GM21529 (cell line): Measurements from ENCODE around the gene ZFYVE16.
"Not testable (repeated sequence)": the region's sequence is repeated elsewhere in the genome, so short reads cannot be mapped to it uniquely, and the experiment has no call there.

Experiments used
- ATAC-seq: cut with Tn5 transposase; IDR thresholded peaks from one replicate; pipeline ENCODE4 v1.9.1; 2021; ENCODE audit not compliant: unreplicated experiment

ZFYVE16 gene

GRCh38 chr5:80487444-80487828, 79.6 kb downstream of the ZFYVE16 start:
- no peak for ATAC-seq

DNA sequence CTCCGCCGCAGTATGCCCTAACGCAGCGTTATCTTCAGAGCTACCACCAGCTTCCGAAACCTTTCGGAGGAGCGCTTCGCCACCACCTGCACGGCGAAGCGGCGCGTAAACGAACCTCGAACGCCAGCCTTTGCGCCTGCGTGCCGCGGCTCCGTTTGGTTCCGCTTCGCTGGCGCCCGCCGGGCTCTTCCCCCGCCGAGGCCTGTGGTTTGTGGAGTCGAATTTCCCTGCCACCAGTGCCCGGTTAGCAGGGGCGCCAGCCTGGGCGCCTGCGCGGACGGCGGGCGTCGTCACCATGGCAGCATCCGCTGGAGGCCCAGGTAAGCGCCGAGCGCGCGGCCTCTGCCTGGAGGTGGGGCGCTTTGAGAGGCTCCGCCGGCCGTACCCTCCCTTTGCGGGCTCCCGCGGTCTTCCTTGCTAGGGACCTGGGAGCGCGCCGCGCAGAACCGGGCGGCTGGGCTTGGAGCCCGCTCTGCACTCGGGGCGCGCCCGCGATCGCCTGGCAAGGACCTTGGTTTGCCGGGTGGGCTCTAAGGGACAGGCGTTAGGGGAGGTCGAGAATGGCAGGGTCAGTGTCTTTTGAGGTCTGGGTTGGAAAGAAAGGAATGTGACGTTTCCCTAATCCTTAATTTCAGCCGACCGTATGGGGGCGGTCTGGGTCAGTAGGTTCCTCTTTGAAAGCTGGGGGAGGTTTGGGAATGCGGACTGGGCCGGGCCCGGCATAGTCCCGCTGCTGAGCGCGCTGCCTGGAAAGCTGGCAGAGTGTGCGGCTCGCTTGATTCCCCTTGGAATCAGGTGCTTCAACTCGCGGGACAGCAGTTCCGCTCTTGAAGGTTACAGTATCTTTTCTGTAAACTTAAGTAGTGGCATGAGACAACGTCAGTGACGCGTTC, 80.2 kb downstream of the ZFYVE16 start, which contains the start of gene FAM151B:
TSS of gene FAM151B (plus strand) at position 272 of the 893 bp plus-strand sequence. CDS start at position 296, 24 bp downstream.
- peak; percentile 87 for ATAC-seq

DNA sequence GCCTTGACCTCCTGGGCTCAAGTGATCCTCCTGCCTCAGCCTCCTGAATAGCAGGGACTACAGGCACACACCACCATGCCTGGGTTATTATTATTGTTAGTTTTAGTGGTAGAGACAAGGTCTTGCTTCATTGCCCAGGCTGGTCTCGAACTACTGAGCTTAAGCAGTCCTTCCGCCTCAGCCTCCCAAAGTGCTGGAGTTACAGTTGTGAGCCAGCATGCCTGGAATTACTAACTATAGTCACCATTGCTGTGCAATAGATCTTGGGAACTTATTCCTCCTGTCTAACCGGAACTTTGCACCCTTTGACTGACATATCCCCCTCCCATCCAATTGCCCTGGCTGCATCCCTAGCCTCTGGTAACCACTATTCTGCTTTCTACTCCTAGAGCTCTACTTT, 83.4 kb downstream of the ZFYVE16 start:
- no peak for ATAC-seq

DNA sequence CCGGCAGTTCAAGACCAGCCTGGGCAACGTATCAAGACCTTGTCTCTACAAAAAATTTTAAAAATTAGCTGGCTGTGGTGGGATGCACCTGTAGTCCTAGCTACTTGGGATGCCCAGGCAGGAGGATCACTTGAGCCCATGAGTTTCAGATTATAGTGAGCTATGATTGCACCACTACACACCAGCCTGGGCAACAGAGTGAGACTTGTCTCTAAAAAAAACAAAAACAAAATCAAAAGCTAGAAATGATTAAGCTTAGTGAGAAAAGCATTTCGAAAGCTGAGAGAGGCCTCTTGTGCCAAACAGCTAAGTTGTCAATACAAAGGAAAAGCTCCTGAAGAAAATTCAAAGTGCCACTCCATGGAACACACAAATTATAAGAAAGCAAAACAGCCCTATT, 84.9 kb downstream of the ZFYVE16 start:
- no peak for ATAC-seq

GRCh38 chr5:80493443-80493842, 85.6 kb downstream of the ZFYVE16 start:
- ATAC-seq: not testable (repeated sequence)

DNA sequence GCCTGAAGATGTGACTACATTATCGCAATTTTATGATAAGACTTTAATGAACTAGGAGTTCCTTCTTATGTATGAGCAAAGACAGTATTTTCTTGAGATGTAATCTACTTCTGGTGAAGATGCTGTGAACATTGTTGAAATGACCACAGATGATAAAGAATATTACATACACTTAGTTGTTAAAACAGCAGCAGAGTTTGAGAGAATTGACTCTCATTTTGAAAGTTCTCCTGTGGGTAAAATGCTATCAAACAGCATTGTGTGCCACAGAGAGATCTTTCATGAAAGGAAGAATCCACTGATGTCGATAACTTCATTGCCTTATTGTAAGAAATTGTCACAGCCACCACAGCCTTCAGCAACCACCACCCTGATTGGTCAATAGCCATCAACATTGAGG, 88.0 kb downstream of the ZFYVE16 start:
- ATAC-seq: no peak

DNA sequence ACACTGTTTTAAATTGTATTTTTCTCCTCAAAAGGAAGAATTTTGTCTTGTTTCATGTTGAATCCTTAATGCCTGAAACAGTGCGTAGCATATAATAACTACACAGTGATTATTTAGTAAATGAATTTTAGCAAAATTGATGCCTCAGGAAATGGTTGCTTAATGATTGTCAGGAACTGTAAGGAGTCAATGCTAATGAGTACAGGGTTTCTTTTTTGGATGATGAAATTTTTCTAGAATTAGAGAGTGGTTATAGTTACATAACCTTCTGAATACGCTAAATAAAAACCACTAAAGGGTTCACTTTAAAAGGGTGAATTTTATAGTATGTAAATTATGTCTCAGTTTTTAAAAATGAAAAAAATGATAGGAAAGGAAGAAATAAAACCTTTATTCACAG, 94.9 kb downstream of the ZFYVE16 start:
- ATAC-seq: no peak

DNA sequence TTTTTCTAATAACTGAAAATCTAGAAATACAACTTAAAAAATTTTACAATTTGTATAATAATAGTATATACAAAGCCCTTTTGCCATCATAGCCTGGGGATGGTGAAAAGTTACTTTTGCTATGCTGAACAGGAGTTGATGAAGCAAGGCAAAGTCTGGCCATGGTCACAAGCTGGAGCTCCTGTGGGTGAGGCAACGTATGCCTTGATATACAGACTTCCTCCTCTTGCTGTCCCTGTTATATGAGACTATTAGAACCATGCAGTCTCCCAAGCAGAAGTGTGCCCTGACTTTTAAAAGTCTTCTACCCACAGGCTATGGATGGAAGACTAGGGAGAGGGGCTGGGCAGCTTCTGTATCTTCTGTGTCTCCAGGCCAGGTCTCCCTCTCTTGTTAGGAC, 95.8 kb downstream of the ZFYVE16 start:
- no peak for ATAC-seq

GRCh38 chr5:80504833-80505232, 97.0 kb downstream of the ZFYVE16 start:
- no peak for ATAC-seq

GRCh38 chr5:80507663-80508062, 99.8 kb downstream of the ZFYVE16 start:
- ATAC-seq: no peak

DNA sequence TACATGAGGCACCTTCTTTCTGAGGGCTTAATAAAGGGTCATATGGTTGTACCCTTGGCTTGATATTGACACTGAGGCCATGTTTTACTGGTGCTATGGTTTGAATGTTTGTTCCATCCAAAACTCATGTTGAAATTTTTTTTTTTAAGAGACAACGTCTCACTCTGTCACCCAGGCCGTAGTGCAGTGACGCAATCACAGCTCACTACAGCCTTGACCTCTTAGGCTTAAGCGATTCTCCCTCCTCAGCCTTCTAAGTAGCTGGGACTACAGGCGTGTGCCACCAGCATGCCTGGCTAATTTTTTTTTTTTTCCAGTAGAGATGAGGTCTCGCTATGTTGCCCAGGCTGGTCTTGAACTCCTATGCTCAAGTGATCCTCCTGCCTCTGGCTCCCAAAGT, 101.0 kb downstream of the ZFYVE16 start:
- ATAC-seq: no peak

- ATAC-seq: no peak
Measured at GRCh38 chr5:80509362-80509761, 101.5 kb downstream of the ZFYVE16 start.

- no peak for ATAC-seq
Measured at GRCh38 chr5:80516826-80517225, 109.0 kb downstream of the ZFYVE16 start.
